K562 (cell line): ENCODE data around the gene GALP. TPM values are rescaled to one million over a fixed set of nuclear protein-coding genes. Genes with fewer than 3 reads are reported as not detected.

Experiments
- ATAC-seq: fragments of 200-7000 bp; cut with Tn5 transposase; 3 replicates; pipeline ENCODE4 v1.9.1; 2020; ENCODE audit warnings: moderate library complexity
- BruUV-seq: library from RNA; stranded (reverse); fragments of 400-500 nt; replicated peaks from 2 replicates; lab custom pipeline; 2021; lab: Mats Ljungman, UMichigan
- CTCF ChIA-PET: fragments of 300-600 bp; formaldehyde crosslinking; extraction: SDS; loops from one replicate; lab custom pipeline; 2021; ENCODE audit warnings: low intra/inter-chr PET ratio; lab: Yijun Ruan, JAX
- POLR2A ChIA-PET: fragments of 300-600, 350-650 bp; sonication (Branson Sonifier 250); formaldehyde crosslinking; extraction: SDS; loops from one replicate; lab custom pipeline; 2021; ENCODE audit warnings: antibody characterized with exemption, inconsistent platforms; lab: Yijun Ruan, JAX
- DNase-seq, 4 experiments: peaks; one replicate each; pipeline versions ENCODE4 v3.0.0 to v3.0.0-alpha.2; 2011 to 2018; ENCODE audit warnings: low spot score in 3 of 4, mixed read lengths in 3 of 4; ENCODE audit errors: extremely low read depth in 1 of 4
- FAIRE-seq: peaks from 2 replicates; lab custom pipeline; 2011; peaks lifted over from hg19 to GRCh38; lab: Jason Lieb, UNC
- H2AFZ ChIP-seq: 2 replicates; pipeline ENCODE4 v1.6.0; 2011; ENCODE audit warnings: low read depth, low read length, control low read depth, inconsistent platforms
- H3K27ac ChIP-seq: fragments of 200-600 bp; 3 replicates; pipeline ENCODE4 v1.8.0; 2011; ENCODE audit warnings: low read depth, mild to moderate bottlenecking, control low read depth, inconsistent platforms, low read length, moderate library complexity, mixed read lengths; ENCODE audit errors: extremely low read depth
- H3K27me3 ChIP-seq, 2 experiments: fragments of 300-600 bp in 1 of 2; 2 replicates in 1 of 2; 3 replicates in 1 of 2; pipeline versions ENCODE4 v1.6.0 to v1.8.0; 2011; ENCODE audit warnings: inconsistent platforms in 2 of 2, low read length in 2 of 2, mild to moderate bottlenecking in 1 of 2, mixed read lengths in 1 of 2, moderate library complexity in 1 of 2; ENCODE audit not compliant: control insufficient read depth in 2 of 2, insufficient read depth in 2 of 2
- H3K36me3 ChIP-seq: fragments of 300-600 bp; 3 replicates; pipeline ENCODE4 v1.8.0; 2011; ENCODE audit warnings: mild to moderate bottlenecking, low read length, inconsistent platforms; ENCODE audit not compliant: control insufficient read depth, insufficient read depth
- H3K4me1 ChIP-seq, 2 experiments: fragments of 200-600 bp in 1 of 2; replicated peaks in 1 of 2; 2 replicates in 1 of 2; 3 replicates in 1 of 2; pipeline versions ENCODE4 v1.5.1 to v1.8.0; 2011; ENCODE audit warnings: inconsistent platforms in 2 of 2, low read length in 2 of 2, mild to moderate bottlenecking in 1 of 2, mixed read lengths in 1 of 2, moderate library complexity in 1 of 2; ENCODE audit not compliant: control insufficient read depth in 2 of 2, insufficient read depth in 2 of 2
- H3K4me2 ChIP-seq: 2 replicates; pipeline ENCODE4 v1.6.1; 2011; ENCODE audit warnings: low read length, control low read depth, inconsistent platforms, mixed read lengths; ENCODE audit not compliant: insufficient read depth
- H3K4me3 ChIP-seq: fragments of 200-600 bp; sonication (generic), shearing (Covaris generic); 2 replicates; pipeline ENCODE4 v1.5.1; 2016; ENCODE audit warnings: control low read depth, inconsistent platforms
- H3K79me2 ChIP-seq: fragments of 200-600 bp; 3 replicates; pipeline ENCODE4 v1.8.0; 2011; ENCODE audit warnings: low read length, inconsistent platforms; ENCODE audit not compliant: control insufficient read depth, insufficient read depth
- H3K9ac ChIP-seq, 2 experiments: 2 replicates each; pipeline versions ENCODE4 v1.6.0 to v1.6.1; 2011; ENCODE audit warnings: low read depth in 2 of 2, low read length in 2 of 2, control low read depth in 1 of 2, inconsistent platforms in 1 of 2, mild to moderate bottlenecking in 1 of 2, mixed read lengths in 1 of 2; ENCODE audit not compliant: insufficient read depth in 1 of 2
- H3K9me1 ChIP-seq: one replicate; pipeline ENCODE4 v1.6.0; 2011; ENCODE audit warnings: inconsistent platforms, mild to moderate bottlenecking, low read length, moderate library complexity; ENCODE audit not compliant: control insufficient read depth, insufficient read depth
- H3K9me3 ChIP-seq: replicated peaks from 2 replicates; pipeline ENCODE4 v1.5.1; 2011; ENCODE audit warnings: low read depth, low read length, inconsistent platforms; ENCODE audit not compliant: control insufficient read depth, insufficient read depth
- H4K20me1 ChIP-seq: replicated peaks from 2 replicates; pipeline ENCODE4 v1.6.1; 2011; ENCODE audit warnings: low read length, inconsistent platforms, mixed read lengths; ENCODE audit not compliant: control insufficient read depth, insufficient read depth
- CBFA2T3 ChIP-seq: fragments of 450-650 bp; IDR thresholded peaks from 2 replicates; pipeline ENCODE4 v1.6.1; 2017
- GTF2B ChIP-seq: IDR thresholded peaks from 2 replicates; pipeline ENCODE4 v1.6.1; 2011; ENCODE audit not compliant: insufficient read length; ENCODE audit errors: extremely low read depth
- HMGN3 ChIP-seq: IDR thresholded peaks from 2 replicates; pipeline ENCODE4 v1.6.1; 2011; ENCODE audit warnings: borderline replicate concordance, low read depth, mild to moderate bottlenecking, mixed read lengths, low read length; ENCODE audit not compliant: insufficient read length; ENCODE audit errors: extremely low read depth
- MTF1 ChIP-seq: fragments of 250-450 bp; sonication (Bioruptor Pico); IDR thresholded peaks from 2 replicates; pipeline ENCODE4 v1.9.0; 2021; ENCODE audit warnings: moderate library complexity, mild to moderate bottlenecking, inconsistent platforms, borderline replicate concordance
- TAF1 ChIP-seq: IDR thresholded peaks from 2 replicates; pipeline ENCODE4 v1.6.1; 2011; ENCODE audit warnings: mild to moderate bottlenecking, low read length, moderate library complexity; ENCODE audit not compliant: insufficient read depth, control insufficient read depth, severe bottlenecking; ENCODE audit errors: extremely low read depth
- ZNF212 ChIP-seq: fragments of 450-650 bp; formaldehyde crosslinking; IDR thresholded peaks from 2 replicates; pipeline ENCODE4 v1.4.0; 2020; ENCODE audit warnings: mild to moderate bottlenecking
- ZNF316 ChIP-seq: fragments of 450-650 bp; IDR thresholded peaks from 2 replicates; pipeline ENCODE4 v1.6.1; 2016
- ZNF431 ChIP-seq: sonication (generic); formaldehyde crosslinking; IDR thresholded peaks from 2 replicates; pipeline ENCODE4 v1.8.0; 2022; ENCODE audit warnings: mild to moderate bottlenecking, missing genetic modification reagents
- ZNF696 ChIP-seq: fragments of 250-450 bp; sonication (Bioruptor Pico); conservative IDR thresholded peaks from 2 replicates; pipeline ENCODE4 v1.4.0; 2020; ENCODE audit warnings: mild to moderate bottlenecking, moderate library complexity
- ZNF76 ChIP-seq: fragments of 250-450 bp; sonication (Bioruptor Pico); IDR thresholded peaks from 2 replicates; pipeline ENCODE4 v1.4.0; 2020; ENCODE audit warnings: mild to moderate bottlenecking, moderate library complexity, borderline replicate concordance
- WGBS: fragments of 100-300 bp; shearing (Covaris generic); methylation state at CpG from one replicate; pipeline ENCODE4 v1.1.6; 2016; ENCODE audit warnings: low coverage, mixed read lengths; ENCODE audit not compliant: insufficient coverage; ENCODE audit errors: missing lambda C conversion rate; 5-methylcytosine and 5-hydroxymethylcytosine counted together
- in situ Hi-C: fragments of 300-500 bp; cut with MboI; formaldehyde crosslinking; loops from 4 replicates; pipeline ENCODE4 v1.15.0; 2018; ENCODE audit warnings: inconsistent platforms, mixed read lengths
- intact Hi-C: fragments of 100-400 bp; cut with micrococcal nuclease; formaldehyde crosslinking; loops from 2 replicates; pipeline ENCODE4 v1.14.2; 2022
- polyA plus RNA-seq, 8 experiments: library from polyadenylated mRNA; depleted of rRNA in 4 of 8; stranded (reverse) in 5 of 8; unstranded in 3 of 8; fragments of >200 nt; fragmentation: Nextera tagmentation in 2 of 8; fragmentation: Illumina TruSeq in 1 of 8; extraction: Ambion mirVana in 2 of 8; extraction: Trizol in 1 of 8; gene quantifications; 2 replicates each; pipeline versions ENCODE4 v1.2.1 to v1.2.3, GENCODE V29; 2011 to 2014; ENCODE audit warnings: inconsistent platforms in 1 of 8, missing spikeins in 1 of 8
- total RNA-seq, 7 experiments: library from RNA; depleted of rRNA in 6 of 7; stranded (reverse); fragments of >200 nt in 6 of 7; fragmentation: Illumina TruSeq in 2 of 7; extraction: Trizol in 2 of 7; gene quantifications; 2 replicates each; pipeline versions ENCODE4 v1.2.1 to v1.2.3, GENCODE V29; 2011 to 2021; ENCODE audit warnings: low replicate concordance in 1 of 7
- TF ChIP-seq, protein P1 (sequence below): fragments of 450-650 bp; formaldehyde crosslinking; IDR thresholded peaks from 2 replicates; pipeline ENCODE4 v1.4.0; 2020; ENCODE audit warnings: mild to moderate bottlenecking
- TF ChIP-seq, protein P2 (sequence below), 2 experiments: fragments of 450-650 bp in 1 of 2; IDR thresholded peaks; 2 replicates each; pipeline ENCODE4 v1.6.1; 2011 to 2017; ENCODE audit warnings: low read depth in 2 of 2, antibody characterized with exemption in 1 of 2, borderline replicate concordance in 1 of 2, low read length in 1 of 2, mild to moderate bottlenecking in 1 of 2, mixed read lengths in 1 of 2; ENCODE audit not compliant: control insufficient read depth in 1 of 2
- TF ChIP-seq, protein P3 (sequence below): sonication (generic); formaldehyde crosslinking; IDR thresholded peaks from 2 replicates; pipeline ENCODE4 v1.8.0; 2022; ENCODE audit warnings: missing genetic modification reagents, mild to moderate bottlenecking, moderate library complexity, borderline replicate concordance
- TF ChIP-seq, protein P4 (sequence below): sonication (generic); formaldehyde crosslinking; IDR thresholded peaks from 2 replicates; pipeline ENCODE4 v1.8.1; 2023; ENCODE audit warnings: mild to moderate bottlenecking, missing genetic modification reagents

The GALP gene
- total and polyA plus RNA-seq, 9 of the 15 experiments (the other 6 are each of a cell fraction or from before 2014, with no cell fraction given) = not detected

- 46% methylated on average over 10 of the region's 10 CpGs for WGBS
- Histone ChIP-seq H2AFZ (no peak overlapping the region), H3K79me2 (no peaks in the 10 kb centered on the region), H3K9me3 (no peaks in the 10 kb centered on the region), H4K20me1 (no peaks in the 10 kb centered on the region), H3K9me1 (no peaks in the 10 kb centered on the region), H3K27me3 (no peaks in the 10 kb centered on the region; a peak in 2 of 5 replicates), H3K9ac (no peak overlapping the region), H3K36me3 (no peaks in the 10 kb centered on the region), H3K4me3 (no peak overlapping the region), H3K4me2 (no peak overlapping the region), H3K27ac (no peak overlapping the region), H3K4me1 (peaks cover 3 to 5% of the 10 kb centered on the region in 2 experiments; a peak in 4 of 5 replicates)
- DNase-seq (no peak), FAIRE-seq (no peak), ATAC-seq (no peak)
- POLR2A ChIA-PET = interaction anchor here (0.9 kb wide), 1 partner anchor 10 kb away, joined by 4 read pairs; no protein-coding TSS in a partner anchor
- CTCF ChIA-PET = no interaction called here
- in situ Hi-C loops = no loop called here
- intact Hi-C loops = no loop called here
- no TSS peak for BruUV-seq
- TF ChIP-seq, protein P1, sequence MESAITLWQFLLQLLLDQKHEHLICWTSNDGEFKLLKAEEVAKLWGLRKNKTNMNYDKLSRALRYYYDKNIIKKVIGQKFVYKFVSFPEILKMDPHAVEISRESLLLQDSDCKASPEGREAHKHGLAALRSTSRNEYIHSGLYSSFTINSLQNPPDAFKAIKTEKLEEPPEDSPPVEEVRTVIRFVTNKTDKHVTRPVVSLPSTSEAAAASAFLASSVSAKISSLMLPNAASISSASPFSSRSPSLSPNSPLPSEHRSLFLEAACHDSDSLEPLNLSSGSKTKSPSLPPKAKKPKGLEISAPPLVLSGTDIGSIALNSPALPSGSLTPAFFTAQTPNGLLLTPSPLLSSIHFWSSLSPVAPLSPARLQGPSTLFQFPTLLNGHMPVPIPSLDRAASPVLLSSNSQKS (CRISPR knock-in tag) = no peak
- TF ChIP-seq, protein P2, sequence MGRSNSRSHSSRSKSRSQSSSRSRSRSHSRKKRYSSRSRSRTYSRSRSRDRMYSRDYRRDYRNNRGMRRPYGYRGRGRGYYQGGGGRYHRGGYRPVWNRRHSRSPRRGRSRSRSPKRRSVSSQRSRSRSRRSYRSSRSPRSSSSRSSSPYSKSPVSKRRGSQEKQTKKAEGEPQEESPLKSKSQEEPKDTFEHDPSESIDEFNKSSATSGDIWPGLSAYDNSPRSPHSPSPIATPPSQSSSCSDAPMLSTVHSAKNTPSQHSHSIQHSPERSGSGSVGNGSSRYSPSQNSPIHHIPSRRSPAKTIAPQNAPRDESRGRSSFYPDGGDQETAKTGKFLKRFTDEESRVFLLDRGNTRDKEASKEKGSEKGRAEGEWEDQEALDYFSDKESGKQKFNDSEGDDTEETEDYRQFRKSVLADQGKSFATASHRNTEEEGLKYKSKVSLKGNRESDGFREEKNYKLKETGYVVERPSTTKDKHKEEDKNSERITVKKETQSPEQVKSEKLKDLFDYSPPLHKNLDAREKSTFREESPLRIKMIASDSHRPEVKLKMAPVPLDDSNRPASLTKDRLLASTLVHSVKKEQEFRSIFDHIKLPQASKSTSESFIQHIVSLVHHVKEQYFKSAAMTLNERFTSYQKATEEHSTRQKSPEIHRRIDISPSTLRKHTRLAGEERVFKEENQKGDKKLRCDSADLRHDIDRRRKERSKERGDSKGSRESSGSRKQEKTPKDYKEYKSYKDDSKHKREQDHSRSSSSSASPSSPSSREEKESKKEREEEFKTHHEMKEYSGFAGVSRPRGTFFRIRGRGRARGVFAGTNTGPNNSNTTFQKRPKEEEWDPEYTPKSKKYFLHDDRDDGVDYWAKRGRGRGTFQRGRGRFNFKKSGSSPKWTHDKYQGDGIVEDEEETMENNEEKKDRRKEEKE (IDR thresholded peaks at IDR 0.05; ENCODE audit: borderline replicate concordance in 1 of 2, control insufficient read depth in 1 of 2, low read depth in 2 of 2, low read length in 1 of 2) = no peak
- TF ChIP-seq GTF2B (no peak), ZNF212 (CRISPR knock-in tag) (no peak), TAF1 (no peak), HMGN3 (no peak), CBFA2T3 (no peak), ZNF316 (no peak), MTF1 (CRISPR knock-in tag) (no peak), ZNF76 (CRISPR knock-in tag) (no peak), ZNF696 (CRISPR knock-in tag) (no peak), ZNF431 (no peak)
- TF ChIP-seq, protein P3, sequence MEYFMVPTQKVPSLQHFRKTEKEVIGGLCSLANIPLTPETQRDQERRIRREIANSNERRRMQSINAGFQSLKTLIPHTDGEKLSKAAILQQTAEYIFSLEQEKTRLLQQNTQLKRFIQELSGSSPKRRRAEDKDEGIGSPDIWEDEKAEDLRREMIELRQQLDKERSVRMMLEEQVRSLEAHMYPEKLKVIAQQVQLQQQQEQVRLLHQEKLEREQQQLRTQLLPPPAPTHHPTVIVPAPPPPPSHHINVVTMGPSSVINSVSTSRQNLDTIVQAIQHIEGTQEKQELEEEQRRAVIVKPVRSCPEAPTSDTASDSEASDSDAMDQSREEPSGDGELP (CRISPR knock-in tag) = no peak
- TF ChIP-seq, protein P4, sequence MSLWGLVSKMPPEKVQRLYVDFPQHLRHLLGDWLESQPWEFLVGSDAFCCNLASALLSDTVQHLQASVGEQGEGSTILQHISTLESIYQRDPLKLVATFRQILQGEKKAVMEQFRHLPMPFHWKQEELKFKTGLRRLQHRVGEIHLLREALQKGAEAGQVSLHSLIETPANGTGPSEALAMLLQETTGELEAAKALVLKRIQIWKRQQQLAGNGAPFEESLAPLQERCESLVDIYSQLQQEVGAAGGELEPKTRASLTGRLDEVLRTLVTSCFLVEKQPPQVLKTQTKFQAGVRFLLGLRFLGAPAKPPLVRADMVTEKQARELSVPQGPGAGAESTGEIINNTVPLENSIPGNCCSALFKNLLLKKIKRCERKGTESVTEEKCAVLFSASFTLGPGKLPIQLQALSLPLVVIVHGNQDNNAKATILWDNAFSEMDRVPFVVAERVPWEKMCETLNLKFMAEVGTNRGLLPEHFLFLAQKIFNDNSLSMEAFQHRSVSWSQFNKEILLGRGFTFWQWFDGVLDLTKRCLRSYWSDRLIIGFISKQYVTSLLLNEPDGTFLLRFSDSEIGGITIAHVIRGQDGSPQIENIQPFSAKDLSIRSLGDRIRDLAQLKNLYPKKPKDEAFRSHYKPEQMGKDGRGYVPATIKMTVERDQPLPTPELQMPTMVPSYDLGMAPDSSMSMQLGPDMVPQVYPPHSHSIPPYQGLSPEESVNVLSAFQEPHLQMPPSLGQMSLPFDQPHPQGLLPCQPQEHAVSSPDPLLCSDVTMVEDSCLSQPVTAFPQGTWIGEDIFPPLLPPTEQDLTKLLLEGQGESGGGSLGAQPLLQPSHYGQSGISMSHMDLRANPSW (CRISPR knock-in tag) = no peak
Measured at GRCh38 chr19:56191711-56192110, 15.9 kb downstream of the GALP start.
